C4-2B (cell line): ENCODE measurements around the gene NSD1.

Source experiments
- CTCF ChIP-seq: fragments of 450-650 bp; conservative IDR thresholded peaks from 2 replicates; pipeline ENCODE4 v1.5.1; 2017; ENCODE audit warnings: mild to moderate bottlenecking
- ZFX ChIP-seq: fragments of 450-650 bp; IDR thresholded peaks from 2 replicates; pipeline ENCODE4 v1.6.1; 2017

DNA sequence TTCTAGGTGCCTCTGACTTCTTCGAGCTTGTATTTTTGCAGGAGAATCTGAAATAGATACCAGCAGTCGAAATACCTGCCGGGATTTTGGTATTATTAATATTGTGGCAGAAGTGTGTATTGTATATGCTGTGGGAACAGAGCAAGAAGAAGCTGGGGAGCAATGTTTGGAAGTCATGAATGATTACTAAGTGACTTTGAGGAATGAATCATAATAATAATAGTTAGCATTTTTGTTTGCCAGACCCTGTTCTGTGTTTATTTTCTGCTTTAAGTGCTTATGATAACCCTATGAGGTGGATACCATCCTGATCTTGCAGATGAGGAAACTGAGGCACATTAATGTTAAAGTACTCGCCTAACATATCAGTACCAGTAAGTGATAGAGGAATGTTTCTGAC, 137.5 kb downstream of the NSD1 start:
- TF ChIP-seq CTCF (no peak), ZFX (no peak)
